NCI-H2227 (cell line): ENCODE measurements around the gene ZNF662.
A peak's percentile ranks its signal among the peaks of the same experiment; 100 is the strongest.

Experiments used
- DNase-seq: peaks from one replicate; lab custom pipeline; 2025; ENCODE audit not compliant: unreplicated experiment; lab: John Stamatoyannopoulos, UW

ZNF662 gene

GRCh38 chr3:42886294-42886822 is 19.6 kb upstream of the ZNF662 start:
- no peak for DNase-seq

DNA sequence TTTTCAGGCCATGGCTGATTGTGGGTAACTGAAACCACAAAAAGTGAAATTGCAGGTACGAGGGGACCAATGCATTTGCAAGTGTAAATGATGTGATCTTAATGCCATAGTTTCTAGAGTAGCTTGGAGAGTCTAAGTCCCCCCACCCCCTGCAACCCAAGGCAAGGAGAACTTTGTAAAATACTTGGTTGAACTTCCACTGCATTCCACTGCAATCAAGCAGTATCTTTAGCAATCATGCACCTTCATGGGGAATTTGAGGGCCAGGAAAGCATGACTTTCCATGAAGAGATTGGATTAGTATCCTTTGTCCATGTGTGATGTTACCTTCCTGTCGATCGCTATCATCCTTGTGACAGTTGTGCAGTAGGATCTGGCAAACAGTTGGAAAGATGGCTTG is 18.9 kb upstream of the ZNF662 start:
- no peak for DNase-seq

- no peak for DNase-seq
Measured at GRCh38 chr3:42891042-42891441, 14.9 kb upstream of the ZNF662 start.

GRCh38 chr3:42892169-42892568 is 13.8 kb upstream of the ZNF662 start:
- no peak for DNase-seq

DNA sequence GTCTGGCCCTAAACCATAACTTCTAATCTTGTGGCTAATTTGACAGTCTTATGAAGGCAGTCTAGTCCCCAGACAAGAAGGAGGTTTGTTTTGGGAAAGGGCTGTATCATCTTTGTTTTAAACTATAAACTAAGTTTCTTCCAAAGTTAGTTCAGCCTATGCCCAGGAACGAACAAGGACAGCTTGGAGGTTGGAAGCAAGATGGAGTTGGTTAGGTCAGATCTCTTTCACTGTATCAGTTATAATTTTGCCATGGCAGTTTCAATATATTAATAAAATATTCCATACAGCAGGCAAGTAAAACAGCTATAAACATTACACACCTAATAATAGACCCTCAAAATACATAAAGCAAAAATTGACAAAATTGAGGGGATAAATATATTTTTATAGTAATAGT is 13.1 kb upstream of the ZNF662 start:
- no peak for DNase-seq

- DNase-seq, result no peak
Measured at GRCh38 chr3:42894698-42895579, 11.0 kb upstream of the ZNF662 start.

GRCh38 chr3:42895580-42895868 is 10.4 kb upstream of the ZNF662 start:
- no peak for DNase-seq

- no peak for DNase-seq
Measured at GRCh38 chr3:42898896-42899675, 6.9 kb upstream of the ZNF662 start.

DNA sequence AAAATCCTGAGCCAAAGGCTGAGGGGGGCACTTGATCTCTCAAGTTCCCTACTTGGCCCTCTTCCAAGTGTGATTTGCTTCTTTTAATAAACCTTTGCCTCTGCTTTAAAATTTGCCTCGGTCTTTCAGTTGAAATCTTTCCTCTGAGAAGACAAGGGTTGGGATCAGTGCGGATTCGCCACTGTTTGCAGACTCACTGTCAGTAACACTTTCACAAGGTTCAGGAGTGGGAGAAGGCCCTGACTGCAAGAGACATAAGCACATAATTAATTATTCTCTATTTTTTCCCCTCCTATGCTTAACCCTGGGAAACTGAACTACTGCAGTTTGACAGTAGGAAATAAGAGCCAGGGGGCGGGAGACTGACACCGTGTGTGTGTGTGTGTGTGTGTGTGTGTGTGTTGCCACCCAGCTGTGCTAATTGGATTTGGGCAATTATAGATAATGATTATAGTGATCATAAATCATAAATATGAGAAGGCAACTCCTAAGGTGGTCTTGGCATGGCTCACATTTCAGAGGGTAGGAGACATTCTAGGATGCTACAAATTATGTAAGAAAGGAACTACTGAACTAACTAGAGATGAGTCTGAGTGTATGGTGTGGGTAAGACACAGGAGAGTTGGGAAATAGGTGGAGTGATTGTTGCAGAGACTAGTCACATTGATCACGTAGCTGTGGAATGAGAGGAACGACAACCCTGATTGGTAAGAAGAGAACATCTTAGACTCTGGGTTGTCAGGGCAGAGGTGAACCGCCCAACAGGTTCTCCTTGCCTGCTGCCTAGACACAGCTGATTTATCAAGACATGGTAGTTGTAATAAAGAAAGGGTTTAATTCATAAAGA is 5.5 kb upstream of the ZNF662 start:
- peak; percentile 8 for DNase-seq

GRCh38 chr3:42901073-42901415 is 4.9 kb upstream of the ZNF662 start:
- DNase-seq, result no peak

GRCh38 chr3:42902257-42902656 is 3.7 kb upstream of the ZNF662 start:
- DNase-seq, result no peak

DNA sequence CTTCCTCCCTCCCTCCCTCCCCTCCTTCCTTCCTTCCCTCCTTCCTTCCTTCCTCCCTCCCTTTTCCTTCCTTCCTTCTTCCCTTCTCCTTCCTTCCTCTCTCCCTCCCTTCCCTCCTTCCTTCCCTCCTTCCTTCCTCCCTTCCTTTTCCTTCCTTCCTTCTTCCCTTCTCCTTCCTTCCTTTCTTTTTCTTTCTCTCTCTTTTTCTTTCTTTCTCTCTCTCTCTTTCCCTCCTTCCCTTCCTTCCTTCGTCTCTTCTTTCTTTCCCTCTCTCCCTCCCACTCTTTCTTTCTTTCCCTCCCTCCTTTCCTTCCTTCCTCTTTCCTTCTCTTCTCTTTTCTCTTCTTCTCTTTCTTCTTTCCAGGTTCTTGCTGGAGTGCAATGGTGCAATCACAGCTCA is 1.9 kb upstream of the ZNF662 start:
- DNase-seq, result no peak

DNA sequence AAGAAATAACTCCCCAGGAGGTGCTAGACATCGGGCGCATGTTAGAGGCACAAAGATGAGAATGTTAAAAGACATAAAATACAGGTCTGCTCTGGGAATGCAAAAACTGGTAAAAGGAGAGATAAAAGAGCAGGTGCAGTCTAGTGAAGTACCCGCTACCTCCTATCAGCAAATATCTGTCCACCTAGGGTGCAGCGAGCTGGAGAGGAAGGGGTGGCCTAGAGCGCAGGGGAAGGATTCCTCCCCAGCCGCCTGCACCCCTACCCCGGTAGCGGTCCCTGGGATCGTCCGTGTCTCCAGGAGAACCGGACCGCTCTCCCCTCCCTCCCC is 237 bp upstream of the ZNF662 start:
- no peak for DNase-seq

DNA sequence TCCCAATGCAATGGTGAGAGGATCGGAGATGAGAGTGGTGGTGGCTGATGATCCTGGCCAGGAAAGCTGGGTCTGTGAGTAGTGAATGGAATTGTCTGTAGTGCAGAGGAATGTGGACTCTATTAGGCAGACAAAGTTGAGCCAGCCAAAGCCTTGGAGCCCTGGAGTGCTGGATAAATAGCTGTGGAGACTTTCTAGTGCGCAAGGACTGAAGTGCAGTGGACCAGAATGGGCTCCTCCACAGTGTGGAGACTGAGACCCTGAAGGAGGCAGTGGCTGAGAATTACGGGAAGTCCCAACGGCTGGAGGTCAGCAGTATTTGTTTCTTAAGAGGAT is 874 bp downstream of the ZNF662 start:
- no peak for DNase-seq

- DNase-seq, result no peak
Measured at GRCh38 chr3:42908675-42909074, 2.7 kb downstream of the ZNF662 start.

- DNase-seq, result no peak
Measured at GRCh38 chr3:42911551-42911950, 5.6 kb downstream of the ZNF662 start.

GRCh38 chr3:42914771-42915515 is 9.0 kb downstream of the ZNF662 start:
- DNase-seq, result no peak

DNA sequence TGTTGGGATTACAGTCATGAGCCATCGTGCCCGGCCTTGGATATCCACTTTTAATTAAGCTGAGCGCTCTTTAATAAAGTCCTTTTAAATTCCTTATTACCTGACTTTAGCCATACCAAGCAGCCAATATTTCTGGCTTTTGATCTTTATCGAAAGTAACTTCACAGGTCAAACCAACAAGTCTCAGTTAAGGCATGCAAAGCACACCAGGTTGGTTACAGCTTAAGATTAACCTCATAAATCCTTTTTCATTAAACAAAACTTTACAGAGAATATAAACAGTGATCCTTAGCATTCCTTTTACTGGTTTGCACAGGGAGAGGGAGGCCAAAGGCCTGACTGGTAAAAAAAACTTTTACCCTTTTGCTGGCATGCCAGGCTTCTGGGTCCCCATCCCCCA is 17.7 kb downstream of the ZNF662 start:
- no peak for DNase-seq

DNA sequence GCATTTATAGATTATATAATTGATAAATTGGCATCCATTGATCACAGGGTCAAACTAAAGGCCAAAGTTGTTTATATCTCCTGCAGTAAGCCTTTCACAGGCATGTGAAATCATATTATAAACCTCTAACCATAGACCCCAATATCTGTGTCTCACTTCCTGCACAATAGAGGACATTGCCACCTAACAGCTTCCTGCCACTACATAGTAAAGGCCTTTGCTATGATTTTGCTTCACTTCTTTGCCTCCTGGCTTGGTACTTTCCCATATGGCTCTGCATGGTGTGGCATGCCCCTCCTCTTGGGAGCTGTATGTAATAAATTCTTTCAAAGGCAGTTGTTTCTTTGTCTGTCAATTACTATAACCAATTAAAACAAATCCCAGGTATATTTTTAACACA is 20.4 kb downstream of the ZNF662 start:
- DNase-seq, result no peak

GRCh38 chr3:42934111-42934510 is 28.2 kb downstream of the ZNF662 start:
- DNase-seq, result no peak

DNA sequence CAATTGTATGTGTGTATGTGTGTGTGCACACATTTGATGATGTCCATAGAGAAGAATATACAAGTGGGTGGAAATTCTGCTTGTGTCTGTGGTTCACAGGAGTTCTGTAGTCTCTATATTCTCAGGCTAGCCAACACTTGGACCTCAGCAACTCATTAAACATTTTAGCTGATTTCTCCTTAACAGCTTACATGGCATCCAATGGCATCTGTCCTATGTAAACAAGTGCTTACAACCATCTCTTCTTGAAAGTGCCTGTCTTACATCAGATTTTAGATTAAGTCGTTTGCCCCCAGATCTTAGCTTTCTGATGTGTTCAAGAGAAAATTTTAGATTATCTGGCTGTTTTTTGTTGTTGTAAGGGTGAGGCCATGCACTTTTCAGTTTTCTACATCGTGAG is 29.0 kb downstream of the ZNF662 start:
- no peak for DNase-seq
